Smooth muscle cell (in vitro differentiated cells): Measurements from ENCODE around the gene OPA1. TPM values are rescaled to one million over a fixed set of nuclear protein-coding genes. Genes with fewer than 3 reads are reported as not detected.

Experiments used
- DNase-seq: peaks from one replicate; lab custom pipeline; 2025; ENCODE audit not compliant: unreplicated experiment; lab: John Stamatoyannopoulos, UW
- H2AFZ ChIP-seq: fragments of 200-600 bp; sonication (generic); 2 replicates; pipeline ENCODE4 v1.6.0; 2016; ENCODE audit warnings: antibody characterized with exemption, low read depth, mild to moderate bottlenecking
- H3F3A ChIP-seq: fragments of 200-600 bp; sonication (generic); 2 replicates; pipeline ENCODE4 v1.6.0; 2017; ENCODE audit warnings: antibody characterized with exemption, low read depth
- H3K27ac ChIP-seq: fragments of 200-600 bp; sonication (generic); 2 replicates; pipeline ENCODE4 v1.5.1; 2016; ENCODE audit warnings: low read depth, mild to moderate bottlenecking
- H3K27me3 ChIP-seq: fragments of 200-600 bp; sonication (generic); 2 replicates; pipeline ENCODE4 v1.6.1; 2016; ENCODE audit warnings: low read depth, mild to moderate bottlenecking
- H3K36me3 ChIP-seq: fragments of 200-600 bp; sonication (generic); 2 replicates; pipeline ENCODE4 v1.5.1; 2016; ENCODE audit warnings: low read depth
- H3K4me1 ChIP-seq: fragments of 200-600 bp; sonication (generic); 2 replicates; pipeline ENCODE4 v1.5.1; 2016; ENCODE audit warnings: low read depth
- H3K4me2 ChIP-seq: fragments of 200-600 bp; sonication (generic); 2 replicates; pipeline ENCODE4 v1.6.0; 2016; ENCODE audit warnings: mild to moderate bottlenecking
- H3K4me3 ChIP-seq: fragments of 200-600 bp; sonication (generic); 2 replicates; pipeline ENCODE4 v1.5.1; 2016; ENCODE audit warnings: mild to moderate bottlenecking
- H3K79me2 ChIP-seq: fragments of 200-600 bp; sonication (generic); 2 replicates; pipeline ENCODE4 v1.6.0; 2016; ENCODE audit warnings: low read depth, mild to moderate bottlenecking
- H3K9ac ChIP-seq: fragments of 200-600 bp; sonication (generic); 2 replicates; pipeline ENCODE4 v1.6.0; 2016; ENCODE audit warnings: low read depth
- H3K9me3 ChIP-seq: fragments of 200-600 bp; sonication (generic); replicated peaks from 2 replicates; pipeline ENCODE4 v1.5.1; 2016; ENCODE audit warnings: low read depth
- H4K20me1 ChIP-seq: fragments of 200-600 bp; sonication (generic); 2 replicates; pipeline ENCODE4 v1.6.0; 2016; ENCODE audit warnings: low read depth
- WGBS: methylation state at CpG from one replicate; pipeline ENCODE4 v1.1.7; 2016; ENCODE audit warnings: low lambda C conversion rate; 5-methylcytosine and 5-hydroxymethylcytosine counted together
- polyA plus RNA-seq: library from polyadenylated mRNA; unstranded; fragments of >200 nt; fragmentation: Nextera tagmentation; extraction: Ambion mirVana; gene quantifications from 2 replicates; pipeline ENCODE4 v1.2.1, GENCODE V29; 2016
- total RNA-seq: library from RNA; depleted of rRNA; stranded (reverse); fragments of >200 nt; gene quantifications from 2 replicates; pipeline ENCODE4 v1.2.3, GENCODE V29; 2014
- TF ChIP-seq, protein P1 (sequence below): fragments of 200-600 bp; sonication (generic); IDR thresholded peaks from 2 replicates; pipeline ENCODE4 v1.5.1; 2017; ENCODE audit warnings: borderline replicate concordance, mild to moderate bottlenecking, antibody characterized with exemption; ENCODE audit not compliant: insufficient read depth, poor library complexity, severe bottlenecking

Gene OPA1
- total and polyA plus RNA-seq, 2 experiments from 2014 or later, result 23.8 to 56.0 TPM

DNA sequence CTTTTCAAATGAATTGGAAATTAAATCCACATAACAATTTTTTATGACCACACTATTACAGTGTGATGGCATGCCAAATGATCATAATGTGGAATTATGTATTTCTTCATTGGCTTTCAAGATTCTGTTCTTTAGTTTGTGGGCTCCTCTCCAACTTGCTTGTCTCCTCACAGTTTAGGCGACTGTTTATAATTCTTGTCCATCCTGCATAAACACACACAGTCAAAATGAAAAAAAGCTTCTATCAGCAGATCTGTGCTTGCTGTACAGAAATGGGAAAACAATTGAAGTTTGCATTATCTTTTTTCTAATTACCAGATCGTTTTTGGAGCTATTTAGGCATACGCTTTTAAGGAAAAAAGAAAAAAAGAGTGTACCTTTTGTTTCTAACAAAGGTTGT is 37.0 kb downstream of the OPA1 start:
- H2AFZ ChIP-seq, result no peak overlapping the region
- no peak overlapping the region for H3K9ac ChIP-seq
- peaks cover 14% of the 10 kb centered on the region for H3K36me3 ChIP-seq
- no peak overlapping the region for H3K4me2 ChIP-seq
- no peak overlapping the region for H3K27ac ChIP-seq
- no peaks in the 10 kb centered on the region for H3K4me1 ChIP-seq
- no peaks in the 10 kb centered on the region for H3K79me2 ChIP-seq
- WGBS, result 61% methylated on average over 3 of the region's 3 CpGs
- no peak overlapping the region for H3K4me3 ChIP-seq
- no peaks in the 10 kb centered on the region for H3F3A ChIP-seq
- no peaks in the 10 kb centered on the region for H3K27me3 ChIP-seq
- H4K20me1 ChIP-seq, result no peaks in the 10 kb centered on the region
- TF ChIP-seq, protein P1, sequence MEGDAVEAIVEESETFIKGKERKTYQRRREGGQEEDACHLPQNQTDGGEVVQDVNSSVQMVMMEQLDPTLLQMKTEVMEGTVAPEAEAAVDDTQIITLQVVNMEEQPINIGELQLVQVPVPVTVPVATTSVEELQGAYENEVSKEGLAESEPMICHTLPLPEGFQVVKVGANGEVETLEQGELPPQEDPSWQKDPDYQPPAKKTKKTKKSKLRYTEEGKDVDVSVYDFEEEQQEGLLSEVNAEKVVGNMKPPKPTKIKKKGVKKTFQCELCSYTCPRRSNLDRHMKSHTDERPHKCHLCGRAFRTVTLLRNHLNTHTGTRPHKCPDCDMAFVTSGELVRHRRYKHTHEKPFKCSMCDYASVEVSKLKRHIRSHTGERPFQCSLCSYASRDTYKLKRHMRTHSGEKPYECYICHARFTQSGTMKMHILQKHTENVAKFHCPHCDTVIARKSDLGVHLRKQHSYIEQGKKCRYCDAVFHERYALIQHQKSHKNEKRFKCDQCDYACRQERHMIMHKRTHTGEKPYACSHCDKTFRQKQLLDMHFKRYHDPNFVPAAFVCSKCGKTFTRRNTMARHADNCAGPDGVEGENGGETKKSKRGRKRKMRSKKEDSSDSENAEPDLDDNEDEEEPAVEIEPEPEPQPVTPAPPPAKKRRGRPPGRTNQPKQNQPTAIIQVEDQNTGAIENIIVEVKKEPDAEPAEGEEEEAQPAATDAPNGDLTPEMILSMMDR, result no peak
- no peak for DNase-seq
- no peaks in the 10 kb centered on the region for H3K9me3 ChIP-seq

DNA sequence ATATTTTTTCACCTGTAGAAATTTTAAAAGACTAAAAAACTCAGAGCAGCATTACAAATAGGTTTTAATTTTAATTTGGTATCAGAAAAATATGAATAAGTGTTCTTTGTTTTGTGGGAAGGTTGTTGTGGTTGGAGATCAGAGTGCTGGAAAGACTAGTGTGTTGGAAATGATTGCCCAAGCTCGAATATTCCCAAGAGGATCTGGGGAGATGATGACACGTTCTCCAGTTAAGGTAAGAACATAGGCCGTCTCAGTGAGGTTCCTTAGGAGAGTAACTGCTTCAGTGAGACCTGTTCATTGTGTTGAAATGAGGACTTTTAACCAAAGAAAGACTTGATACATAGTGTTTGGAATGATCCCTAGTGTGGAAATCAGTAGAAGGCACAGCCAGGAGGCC is 44.8 kb downstream of the OPA1 start:
- WGBS, result 93% methylated on average over 3 of the region's 3 CpGs
- no peak for DNase-seq

DNA sequence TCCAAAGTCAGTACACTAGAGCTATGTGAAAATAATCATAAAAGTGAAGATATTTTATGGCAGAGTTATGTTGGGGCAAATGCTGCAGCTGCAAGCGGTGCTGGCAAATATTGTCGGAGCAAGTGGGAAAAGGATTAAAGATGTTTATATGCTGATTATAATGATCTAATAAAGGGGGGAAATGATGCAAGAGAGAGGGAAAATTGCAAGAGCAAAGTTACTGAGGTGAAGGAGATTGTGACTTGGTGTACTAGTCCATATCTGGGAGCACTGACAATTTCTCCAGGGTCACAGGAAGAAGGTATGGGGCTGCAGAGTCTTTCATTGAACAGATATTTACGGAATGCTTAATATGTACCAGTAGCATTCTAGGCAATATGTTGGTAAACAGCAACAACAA is 45.8 kb downstream of the OPA1 start:
- H4K20me1 ChIP-seq, result no peaks in the 10 kb centered on the region
- H3K79me2 ChIP-seq, result no peaks in the 10 kb centered on the region
- H3K4me2 ChIP-seq, result no peak overlapping the region
- H3K9ac ChIP-seq, result no peak overlapping the region
- TF ChIP-seq, protein P1, result no peak
- DNase-seq, result no peak
- H3F3A ChIP-seq, result no peaks in the 10 kb centered on the region
- no peak overlapping the region for H3K27ac ChIP-seq
- no peaks in the 10 kb centered on the region for H3K4me1 ChIP-seq
- H3K36me3 ChIP-seq, result peaks cover 30% of the 10 kb centered on the region
- no peak overlapping the region for H3K4me3 ChIP-seq
- H2AFZ ChIP-seq, result no peak overlapping the region
- WGBS, result 83% methylated on average over 3 of the region's 3 CpGs
- no peaks in the 10 kb centered on the region for H3K27me3 ChIP-seq
- H3K9me3 ChIP-seq, result no peaks in the 10 kb centered on the region

More for the DNA sequence above, 44.8 kb downstream of the OPA1 start:
- no peaks in the 10 kb centered on the region for H3K9me3 ChIP-seq
- no peak overlapping the region for H3K4me2 ChIP-seq
- TF ChIP-seq, protein P1, result no peak
- no peaks in the 10 kb centered on the region for H3K27me3 ChIP-seq
- H3K27ac ChIP-seq, result no peak overlapping the region
- H2AFZ ChIP-seq, result no peak overlapping the region
- no peaks in the 10 kb centered on the region for H3F3A ChIP-seq
- no peak overlapping the region for H3K9ac ChIP-seq
- H4K20me1 ChIP-seq, result no peaks in the 10 kb centered on the region
- no peaks in the 10 kb centered on the region for H3K4me1 ChIP-seq
- no peak overlapping the region for H3K4me3 ChIP-seq
- peaks cover 24% of the 10 kb centered on the region for H3K36me3 ChIP-seq
- H3K79me2 ChIP-seq, result no peaks in the 10 kb centered on the region

DNA sequence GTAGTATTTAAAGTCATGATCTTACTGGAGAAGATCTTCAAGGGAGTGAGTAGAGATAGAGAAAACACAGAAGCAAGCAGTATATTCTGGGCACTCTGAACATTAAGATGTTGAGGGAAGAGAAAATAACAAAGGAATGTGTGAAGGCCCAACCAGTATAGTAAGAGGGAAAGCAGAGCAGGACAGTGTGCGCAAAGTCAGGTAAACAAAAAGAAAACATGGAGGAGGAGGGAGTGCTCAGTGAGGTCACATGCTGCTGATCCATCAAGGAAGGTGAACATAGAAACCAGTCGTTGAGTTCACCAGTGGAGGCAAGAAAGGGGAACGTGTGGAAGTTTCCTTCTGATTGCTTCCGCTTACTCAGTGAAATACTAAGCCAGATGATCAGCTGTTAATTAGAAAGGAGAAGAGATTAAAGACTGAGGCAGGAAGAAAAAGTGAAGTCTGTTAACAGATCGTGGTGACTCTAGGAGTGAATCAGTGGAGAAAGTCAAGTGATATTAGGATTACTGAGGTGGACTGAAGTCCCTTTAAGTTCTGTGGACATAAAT is 47.2 kb downstream of the OPA1 start:
- H4K20me1 ChIP-seq, result no peaks in the 10 kb centered on the region
- no peak overlapping the region for H3K27ac ChIP-seq
- no peak overlapping the region for H3K9ac ChIP-seq
- no peak overlapping the region for H2AFZ ChIP-seq
- no peaks in the 10 kb centered on the region for H3K27me3 ChIP-seq
- no peak for DNase-seq
- H3K4me2 ChIP-seq, result no peak overlapping the region
- H3F3A ChIP-seq, result no peaks in the 10 kb centered on the region
- TF ChIP-seq, protein P1, result no peak
- 84% methylated on average over 5 of the region's 5 CpGs for WGBS
- peaks cover 34% of the 10 kb centered on the region for H3K36me3 ChIP-seq
- H3K4me1 ChIP-seq, result no peaks in the 10 kb centered on the region
- H3K79me2 ChIP-seq, result no peaks in the 10 kb centered on the region
- H3K4me3 ChIP-seq, result no peak overlapping the region
- no peaks in the 10 kb centered on the region for H3K9me3 ChIP-seq
